GM12873 (cell line): ENCODE data around the gene GCNT2.

ENCODE experiments used
- CTCF ChIP-seq: IDR thresholded peaks from 2 replicates; pipeline ENCODE4 v1.5.1; 2012; ENCODE audit warnings: low read depth, mild to moderate bottlenecking, moderate library complexity, low read length, control low read depth; ENCODE audit not compliant: insufficient read depth; ENCODE audit errors: missing control alignments

GCNT2 gene

GRCh38 chr6:10520468-10520867, 683 bp upstream of the GCNT2 start:
- TF ChIP-seq CTCF: no peak

GRCh38 chr6:10522929-10523573, 1.9 kb downstream of the GCNT2 start:
- TF ChIP-seq CTCF: no peak

GRCh38 chr6:10526156-10526555, 5.0 kb downstream of the GCNT2 start:
- no peak for TF ChIP-seq CTCF

- TF ChIP-seq CTCF: no peak
Observed at GRCh38 chr6:10528158-10528981, 7.2 kb downstream of the GCNT2 start.

- no peak for TF ChIP-seq CTCF
Observed at GRCh38 chr6:10529231-10529801, 8.2 kb downstream of the GCNT2 start.

- TF ChIP-seq CTCF: no peak
Observed at GRCh38 chr6:10531503-10531902, 10.4 kb downstream of the GCNT2 start.

- TF ChIP-seq CTCF: no peak
Observed at GRCh38 chr6:10531942-10532341, 10.8 kb downstream of the GCNT2 start.
